OCI-LY1 (cell line): Measurements from ENCODE around the gene TFDP3.

Source experiments
- CTCF ChIP-seq: fragments of 200-600 bp; sonication (generic), shearing (Covaris generic); IDR thresholded peaks from 2 replicates; pipeline ENCODE4 v1.5.1; 2017; ENCODE audit warnings: mild to moderate bottlenecking, antibody characterized with exemption, low read length, moderate library complexity, mixed read lengths
- EZH2 ChIP-seq: fragments of 200-600 bp; sonication (generic), shearing (Covaris generic); IDR thresholded peaks from 2 replicates; pipeline ENCODE4 v1.8.0; 2017; ENCODE audit warnings: borderline replicate concordance, mixed run types, mild to moderate bottlenecking, antibody characterized with exemption, low read length, moderate library complexity, mixed read lengths

- no peak for TF ChIP-seq CTCF
- TF ChIP-seq EZH2, result no peak
Measured at GRCh38 chrX:133246921-133247320, 28.8 kb upstream of the TFDP3 start.
